Testis (tissue), 3 donors: ENCODE data around the gene ADAT3. TPM values are rescaled to one million over a fixed set of nuclear protein-coding genes. Genes with fewer than 3 reads are reported as not detected.

ENCODE experiments used
- DNase-seq: peaks from one replicate; pipeline ENCODE4 v3.0.0-alpha.2; 2019
- H3K27ac ChIP-seq, 2 donors: fragments of 200-600 bp; sonication (generic); one replicate each; pipeline ENCODE4 v1.5.1; 2019
- H3K27me3 ChIP-seq: fragments of 200-600 bp; sonication (generic); one replicate; pipeline ENCODE4 v1.5.1; 2019
- H3K36me3 ChIP-seq: fragments of 200-600 bp; sonication (generic); one replicate; pipeline ENCODE4 v1.5.1; 2017; ENCODE audit warnings: low read depth; ENCODE audit errors: missing control alignments
- H3K4me1 ChIP-seq: fragments of 200-600 bp; sonication (generic); one replicate; pipeline ENCODE4 v1.5.1; 2019
- H3K4me3 ChIP-seq, 2 donors: fragments of 200-600 bp; sonication (generic); one replicate each; pipeline ENCODE4 v1.5.1; 2017 to 2019
- H3K9me3 ChIP-seq: fragments of 200-600 bp; sonication (generic); one replicate; pipeline ENCODE4 v1.5.1; 2017
- CTCF ChIP-seq, 3 experiments: fragments of 450-650 bp in 2 of 3; fragments of 200-600 bp in 1 of 3; sonication (generic) in 1 of 3; IDR thresholded peaks; one replicate each; pipeline ENCODE4 v1.5.1; 2016 to 2019; ENCODE audit warnings: antibody characterized with exemption in 3 of 3, mild to moderate bottlenecking in 2 of 3, moderate library complexity in 1 of 3
- POLR2A ChIP-seq: fragments of 450-650 bp; IDR thresholded peaks from one replicate; pipeline ENCODE4 v1.6.1; 2017; ENCODE audit warnings: antibody characterized with exemption, mild to moderate bottlenecking, moderate library complexity
- WGBS, 2 donors: methylation state at CpG; one replicate each; pipeline ENCODE4 v1.1.5; 2018; 5-methylcytosine and 5-hydroxymethylcytosine counted together
- intact Hi-C: fragments of 100-400 bp; cut with DNase I; formaldehyde crosslinking; loops from one replicate; pipeline ENCODE4 v1.15.1; 2023; ENCODE audit warnings: low total_unique reads
- polyA plus RNA-seq: library from polyadenylated mRNA; stranded (reverse); fragments of 350-450 nt; fragmentation: Illumina TruSeq; extraction: RNeasy Lipid Tissue Mini Kit (QIAGEN cat#74804); gene quantifications from one replicate; pipeline ENCODE4 v1.2.3, GENCODE V29; 2014; ENCODE audit warnings: low read depth, low replicate concordance; ENCODE audit not compliant: insufficient read depth
- total RNA-seq, 2 donors: library from RNA; depleted of rRNA; stranded (reverse); fragments of >200 nt; gene quantifications; one replicate each; pipeline ENCODE4 v1.2.3, GENCODE V29; 2016

The ADAT3 gene
- total and polyA plus RNA-seq, 3 donors from 2014 or later, result 1.1 to 16.7 (median 10.6) TPM

- intact Hi-C loops, result no loop called here
- 72 to 82% methylated on average over 17 of the region's 17 CpGs for WGBS, 2 donors
- H3K4me1 ChIP-seq, result peaks cover 10% of the 10 kb centered on the region
Measured at GRCh38 chr19:1893791-1894190, 11.4 kb upstream of the ADAT3 start.

GRCh38 chr19:1896508-1896907, 8.7 kb upstream of the ADAT3 start:
- no peak overlapping the region for H3K27ac ChIP-seq

More at GRCh38 chr19:1893791-1894190, 11.4 kb upstream of the ADAT3 start:
- Histone ChIP-seq H3K36me3 (no peaks in the 10 kb centered on the region), H3K27ac (no peak overlapping the region), H3K27me3 (no peaks in the 10 kb centered on the region), H3K9me3 (no peaks in the 10 kb centered on the region), H3K4me3 (no peak overlapping the region)
- TF ChIP-seq CTCF (IDR thresholded peaks at IDR 0.05) (no peak), POLR2A (no peak)
- no peak for DNase-seq

GRCh38 chr19:1901940-1902404, 3.2 kb upstream of the ADAT3 start:
- WGBS, 2 donors, result 85 to 90% methylated on average over 16 of the region's 16 CpGs
- no peaks in the 10 kb centered on the region for H3K36me3 ChIP-seq
- no peak overlapping the region for H3K4me3 ChIP-seq
- no peaks in the 10 kb centered on the region for H3K9me3 ChIP-seq
- TF ChIP-seq CTCF (IDR thresholded peaks at IDR 0.05) (no peak), POLR2A (no peak)
- H3K4me1 ChIP-seq, result peaks cover 20% of the 10 kb centered on the region
- H3K27me3 ChIP-seq, result no peaks in the 10 kb centered on the region
- intact Hi-C loops, result no loop called here
- no peak for DNase-seq
- H3K27ac ChIP-seq, result peak overlapping the region in 1 of 2 donors; percentile 92

More at GRCh38 chr19:1896508-1896907, 8.7 kb upstream of the ADAT3 start:
- H3K9me3 ChIP-seq, result no peaks in the 10 kb centered on the region
- intact Hi-C loops, result no loop called here
- DNase-seq, result no peak
- H3K4me1 ChIP-seq, result peaks cover 10% of the 10 kb centered on the region
- 85 to 95% methylated on average over 13 of the region's 13 CpGs for WGBS, 2 donors
- H3K27me3 ChIP-seq, result no peaks in the 10 kb centered on the region
- H3K4me3 ChIP-seq, result no peak overlapping the region
- H3K36me3 ChIP-seq, result no peaks in the 10 kb centered on the region
- no peak for TF ChIP-seq POLR2A
- TF ChIP-seq CTCF (IDR thresholded peaks at IDR 0.05), result no peak

- no peak for DNase-seq
- Histone ChIP-seq H3K27ac (peak overlapping the region in 1 of 2 donors; percentile 92), H3K4me3 (no peak overlapping the region), H3K27me3 (no peaks in the 10 kb centered on the region), H3K9me3 (no peaks in the 10 kb centered on the region), H3K36me3 (no peaks in the 10 kb centered on the region), H3K4me1 (peaks cover 19% of the 10 kb centered on the region)
- TF ChIP-seq POLR2A (no peak), CTCF (IDR thresholded peaks at IDR 0.05) (no peak)
- WGBS, 2 donors, result 40 to 56% methylated on average over 6 of the region's 6 CpGs
- intact Hi-C loops, result no loop called here
Measured at GRCh38 chr19:1902923-1903322, 2.3 kb upstream of the ADAT3 start.

- no peak for TF ChIP-seq CTCF (IDR thresholded peaks at IDR 0.05)
- no peak for TF ChIP-seq POLR2A
- no peaks in the 10 kb centered on the region for H3K9me3 ChIP-seq
- peaks cover 20% of the 10 kb centered on the region for H3K4me1 ChIP-seq
- no peaks in the 10 kb centered on the region for H3K27me3 ChIP-seq
- H3K27ac ChIP-seq, result peak overlapping the region; percentile 69 to 92
- intact Hi-C loops, result no loop called here
- WGBS, 2 donors, result 30 to 44% methylated on average over 8 of the region's 8 CpGs
- no peak for DNase-seq
- H3K36me3 ChIP-seq, result no peaks in the 10 kb centered on the region
- peak overlapping the region; percentile 64 to 79 for H3K4me3 ChIP-seq
Measured at GRCh38 chr19:1904860-1905109, 414 bp upstream of the ADAT3 start.
